Keratinocyte (primary cell): ENCODE data around the gene PLS1. TPM values are rescaled to one million over a fixed set of nuclear protein-coding genes. Genes with fewer than 3 reads are reported as not detected.

Experiments used
- DNase-seq: peaks from one replicate; pipeline ENCODE4 v3.0.0-alpha.2; 2011; ENCODE audit warnings: low read depth, missing footprints, low spot score
- FAIRE-seq: peaks from 2 replicates; lab custom pipeline; 2011; peaks lifted over from hg19 to GRCh38; lab: Jason Lieb, UNC
- H2AFZ ChIP-seq: 2 replicates; pipeline ENCODE4 v1.6.0; 2012; ENCODE audit warnings: low read length, control low read depth, inconsistent platforms; ENCODE audit not compliant: control insufficient read depth
- H3K27ac ChIP-seq: 2 replicates; pipeline ENCODE4 v1.5.1; 2011; ENCODE audit warnings: low read length; ENCODE audit not compliant: control insufficient read depth, insufficient read depth
- H3K27me3 ChIP-seq: 3 replicates; pipeline ENCODE4 v1.6.0; 2011; ENCODE audit warnings: low read length; ENCODE audit not compliant: control insufficient read depth, insufficient read depth; ENCODE audit errors: extremely low read depth
- H3K36me3 ChIP-seq, 2 experiments: 2 replicates in 1 of 2; 3 replicates in 1 of 2; pipeline ENCODE4 v1.5.1; 2011; ENCODE audit warnings: low read length in 2 of 2, mild to moderate bottlenecking in 1 of 2; ENCODE audit not compliant: control insufficient read depth in 2 of 2, insufficient read depth in 2 of 2; ENCODE audit errors: extremely low read depth in 1 of 2
- H3K4me1 ChIP-seq: 3 replicates; pipeline ENCODE4 v1.5.1; 2011; ENCODE audit warnings: low read length; ENCODE audit not compliant: control insufficient read depth, insufficient read depth; ENCODE audit errors: extremely low read depth
- H3K4me2 ChIP-seq: 3 replicates; pipeline ENCODE4 v1.6.0; 2011; ENCODE audit warnings: low read depth, low read length; ENCODE audit not compliant: control insufficient read depth, insufficient read depth; ENCODE audit errors: extremely low read depth
- H3K4me3 ChIP-seq, 3 experiments: fragments of 200-600 bp in 1 of 3; sonication (generic) in 1 of 3; 2 replicates in 2 of 3; 3 replicates in 1 of 3; pipeline ENCODE4 v1.5.1; 2011 to 2016; ENCODE audit warnings: low read length in 3 of 3, mild to moderate bottlenecking in 3 of 3, control low read depth in 2 of 3, inconsistent platforms in 1 of 3, low read depth in 1 of 3, mixed read lengths in 1 of 3, mixed run types in 1 of 3, moderate library complexity in 1 of 3; ENCODE audit not compliant: control insufficient read depth in 2 of 3, insufficient read depth in 2 of 3; ENCODE audit errors: extremely low read depth in 1 of 3
- H3K79me2 ChIP-seq: 2 replicates; pipeline ENCODE4 v1.6.0; 2012; ENCODE audit warnings: low read length; ENCODE audit not compliant: control insufficient read depth, insufficient read depth
- H3K9ac ChIP-seq: 3 replicates; pipeline ENCODE4 v1.6.0; 2011; ENCODE audit warnings: low read length; ENCODE audit not compliant: control insufficient read depth, insufficient read depth; ENCODE audit errors: extremely low read depth
- H3K9me1 ChIP-seq: 3 replicates; pipeline ENCODE4 v1.6.0; 2011; ENCODE audit warnings: low read length; ENCODE audit not compliant: control insufficient read depth, insufficient read depth; ENCODE audit errors: extremely low read depth
- H3K9me3 ChIP-seq: 2 replicates; pipeline ENCODE4 v1.5.1; 2012; ENCODE audit warnings: low read depth, low read length; ENCODE audit not compliant: control insufficient read depth
- H4K20me1 ChIP-seq: 3 replicates; pipeline ENCODE4 v1.6.0; 2011; ENCODE audit warnings: low read length; ENCODE audit not compliant: control insufficient read depth, insufficient read depth; ENCODE audit errors: extremely low read depth
- CTCF ChIP-seq, 3 experiments: IDR thresholded peaks in 1 of 3; conservative IDR thresholded peaks in 1 of 3; optimal IDR thresholded peaks in 1 of 3; 2 replicates in 2 of 3; 3 replicates in 1 of 3; pipeline versions ENCODE3 to v1.5.1; 2011; ENCODE audit warnings: low read length in 3 of 3, mild to moderate bottlenecking in 3 of 3, moderate library complexity in 2 of 3, control low read depth in 1 of 3, inconsistent platforms in 1 of 3; ENCODE audit not compliant: insufficient read depth in 2 of 3; ENCODE audit errors: extremely low read depth in 1 of 3
- EZH2 ChIP-seq: IDR thresholded peaks from one replicate; pipeline ENCODE4 v1.6.1; 2012; ENCODE audit warnings: inconsistent platforms, mild to moderate bottlenecking, low read length, moderate library complexity
- dilution Hi-C: fragments of 300-500 bp; cut with MboI; formaldehyde crosslinking; loops from one replicate; pipeline ENCODE4 v1.7.0; 2020; ENCODE audit warnings: low sequenced_read_pairs; ENCODE audit not compliant: extremely low pct_ligation_motif_present
- polyA plus RNA-seq, 5 experiments: library from polyadenylated mRNA; depleted of rRNA in 3 of 5; stranded (reverse) in 3 of 5; stranded (forward) in 1 of 5; unstranded in 1 of 5; fragments of >200 nt; gene quantifications; 1 replicate in 1 of 5; 2 replicates in 3 of 5; 3 replicates in 1 of 5; pipeline versions ENCODE4 v1.2.1 to v1.2.3, GENCODE V29; 2011 to 2012; ENCODE audit warnings: missing spikeins in 2 of 5, low read depth in 1 of 5, low replicate concordance in 1 of 5

The PLS1 gene
- polyA plus RNA-seq, 1 donor (not counting 4 experiments of a cell fraction or from before 2014, with no cell fraction given): 13.9 TPM

DNA sequence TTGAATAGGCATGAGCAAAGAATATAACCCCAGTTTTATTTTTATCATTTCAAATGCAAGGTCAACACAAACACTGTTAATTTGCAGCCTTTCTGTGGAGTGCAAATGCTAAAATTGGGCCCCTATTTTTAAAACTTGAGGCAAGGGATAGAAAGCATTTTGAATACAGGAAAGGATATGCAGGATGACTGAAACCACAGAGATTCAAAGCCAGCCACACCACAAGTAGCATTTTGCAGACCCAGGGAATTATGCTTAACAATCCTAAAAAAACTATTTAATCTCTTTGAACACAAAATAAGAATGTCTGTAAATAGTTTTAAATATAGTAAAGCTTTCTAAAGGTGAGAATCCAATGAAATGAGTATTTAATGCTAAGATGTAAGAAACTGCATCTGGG, 64.7 kb downstream of the PLS1 start:
- no peak overlapping the region for H3K4me2 ChIP-seq
- no peaks in the 10 kb centered on the region for H3K4me1 ChIP-seq
- no peaks in the 10 kb centered on the region for H3K79me2 ChIP-seq
- no peaks in the 10 kb centered on the region for H3K9me3 ChIP-seq
- no peak for FAIRE-seq
- no peaks in the 10 kb centered on the region for H4K20me1 ChIP-seq
- no peaks in the 10 kb centered on the region for H3K36me3 ChIP-seq
- H3K27ac ChIP-seq: no peak overlapping the region
- no peak overlapping the region for H2AFZ ChIP-seq
- TF ChIP-seq EZH2: no peak
- no peak for TF ChIP-seq CTCF (optimal IDR thresholded peaks at IDR 0.05 in 1 of 3, IDR thresholded peaks at IDR 0.05 in 1 of 3, conservative IDR thresholded peaks at IDR 0.05 in 1 of 3; ENCODE audit: extremely low read depth in 1 of 3, insufficient read depth in 2 of 3, low read length in 3 of 3)
- H3K9ac ChIP-seq: no peak overlapping the region
- no peak for DNase-seq
- no peaks in the 10 kb centered on the region for H3K9me1 ChIP-seq
- H3K27me3 ChIP-seq: no peaks in the 10 kb centered on the region
- dilution Hi-C loops: no loop called here
- H3K4me3 ChIP-seq: no peak overlapping the region

GRCh38 chr3:142663865-142664264, 67.7 kb downstream of the PLS1 start:
- H3K79me2 ChIP-seq: no peaks in the 10 kb centered on the region
- H3K9ac ChIP-seq: no peak overlapping the region
- no peak overlapping the region for H3K27ac ChIP-seq
- no peak for FAIRE-seq
- dilution Hi-C loops: no loop called here
- H3K4me1 ChIP-seq: no peaks in the 10 kb centered on the region
- TF ChIP-seq CTCF (optimal IDR thresholded peaks at IDR 0.05 in 1 of 3, IDR thresholded peaks at IDR 0.05 in 1 of 3, conservative IDR thresholded peaks at IDR 0.05 in 1 of 3; ENCODE audit: extremely low read depth in 1 of 3, insufficient read depth in 2 of 3, low read length in 3 of 3) (no peak), EZH2 (no peak)
- no peaks in the 10 kb centered on the region for H3K9me3 ChIP-seq
- H3K27me3 ChIP-seq: no peaks in the 10 kb centered on the region
- H3K4me2 ChIP-seq: no peak overlapping the region
- no peak overlapping the region for H2AFZ ChIP-seq
- H3K4me3 ChIP-seq: no peak overlapping the region
- no peaks in the 10 kb centered on the region for H4K20me1 ChIP-seq
- no peaks in the 10 kb centered on the region for H3K9me1 ChIP-seq
- H3K36me3 ChIP-seq: no peaks in the 10 kb centered on the region
- DNase-seq: no peak
